HepG2 (cell line): ENCODE results near the gene LBR. TPM values are rescaled to one million over a fixed set of nuclear protein-coding genes. Genes with fewer than 3 reads are reported as not detected.
A peak's percentile ranks its signal among the peaks of the same experiment; 100 is the strongest.

Experiments used
- ATAD3A ChIP-seq: sonication (generic); formaldehyde crosslinking; IDR thresholded peaks from 2 replicates; pipeline ENCODE4 v1.4.0; 2020; ENCODE audit warnings: missing genetic modification reagents
- ATM ChIP-seq: fragments of 450-650 bp; IDR thresholded peaks from 2 replicates; pipeline ENCODE4 v1.7.1; 2017; ENCODE audit warnings: mild to moderate bottlenecking, borderline replicate concordance
- BATF2 ChIP-seq: sonication (generic); formaldehyde crosslinking; IDR thresholded peaks from 2 replicates; pipeline ENCODE4 v1.8.0; 2022; ENCODE audit warnings: mild to moderate bottlenecking, missing genetic modification reagents, moderate library complexity
- CREB1 ChIP-seq, 2 experiments: fragments of 450-650 bp in 1 of 2; IDR thresholded peaks; 2 replicates each; pipeline ENCODE4 v1.6.1; 2016 to 2017; ENCODE audit warnings: control low read depth in 1 of 2, mild to moderate bottlenecking in 1 of 2, missing compliant biosample characterization in 1 of 2, missing genetic modification characterization in 1 of 2
- ESRRA ChIP-seq: sonication (generic); formaldehyde crosslinking; IDR thresholded peaks from 2 replicates; pipeline ENCODE4 v1.5.1; 2020; ENCODE audit warnings: mild to moderate bottlenecking, low read depth, missing genetic modification reagents
- HMGA1 ChIP-seq: sonication (generic); formaldehyde crosslinking; conservative IDR thresholded peaks from 2 replicates; pipeline ENCODE4 v1.4.0; 2020; ENCODE audit warnings: missing genetic modification reagents
- HNRNPH1 ChIP-seq: fragments of 200-400 bp; formaldehyde crosslinking; optimal IDR thresholded peaks from 2 replicates; pipeline ENCODE3; 2017; ENCODE audit warnings: mild to moderate bottlenecking, low read depth, low read length
- HNRNPK ChIP-seq: fragments of 200-400 bp; formaldehyde crosslinking; IDR thresholded peaks from 2 replicates; pipeline ENCODE4 v1.6.1; 2018; ENCODE audit warnings: low read length, low read depth, moderate library complexity, mild to moderate bottlenecking; ENCODE audit not compliant: poor library complexity, severe bottlenecking
- KDM3A ChIP-seq: IDR thresholded peaks from 2 replicates; pipeline ENCODE4 v1.6.1; 2018; ENCODE audit warnings: low read depth, missing compliant biosample characterization
- KLF9 ChIP-seq: IDR thresholded peaks from 2 replicates; pipeline ENCODE4 v1.6.1; 2016; ENCODE audit warnings: low read depth
- MTA3 ChIP-seq: sonication (generic); formaldehyde crosslinking; IDR thresholded peaks from 2 replicates; pipeline ENCODE4 v1.4.0; 2020; ENCODE audit warnings: missing genetic modification reagents
- NPAS2 ChIP-seq: sonication (generic); formaldehyde crosslinking; IDR thresholded peaks from 2 replicates; pipeline ENCODE4 v1.8.0; 2022; ENCODE audit warnings: mild to moderate bottlenecking, missing genetic modification reagents, borderline replicate concordance
- NR2F2 ChIP-seq: IDR thresholded peaks from 2 replicates; pipeline ENCODE4 v1.6.1; 2012; ENCODE audit warnings: low read depth, inconsistent platforms, borderline replicate concordance
- NR3C1 ChIP-seq: sonication (generic); formaldehyde crosslinking; IDR thresholded peaks from 2 replicates; pipeline ENCODE4 v1.4.0; 2020; ENCODE audit warnings: missing genetic modification reagents
- POLR2AphosphoS5 ChIP-seq: IDR thresholded peaks from 2 replicates; pipeline ENCODE4 v1.6.1; 2012; ENCODE audit warnings: low read depth, low read length
- RNF2 ChIP-seq: fragments of 450-650 bp; conservative IDR thresholded peaks from 2 replicates; pipeline ENCODE4 v1.6.1; 2016; ENCODE audit warnings: low read depth
- SIN3B ChIP-seq: fragments of 150-350 bp; IDR thresholded peaks from 2 replicates; pipeline ENCODE4 v1.6.1; 2014; ENCODE audit warnings: low read length
- TSC22D2 ChIP-seq: sonication (generic); formaldehyde crosslinking; IDR thresholded peaks from 2 replicates; pipeline ENCODE4 v1.5.1; 2020; ENCODE audit warnings: missing genetic modification reagents, mild to moderate bottlenecking, borderline replicate concordance
- XRCC5 ChIP-seq: fragments of 200-400 bp; formaldehyde crosslinking; optimal IDR thresholded peaks from 2 replicates; pipeline ENCODE3; 2017; ENCODE audit warnings: mild to moderate bottlenecking, low read length
- ZBTB7B ChIP-seq: sonication (generic); formaldehyde crosslinking; IDR thresholded peaks from 2 replicates; pipeline ENCODE4 v1.4.0; 2020; ENCODE audit warnings: missing genetic modification reagents
- ZNF20 ChIP-seq: sonication (generic); formaldehyde crosslinking; IDR thresholded peaks from 2 replicates; pipeline ENCODE4 v1.4.0; 2020; ENCODE audit warnings: mild to moderate bottlenecking, moderate library complexity, missing genetic modification reagents
- ZNF24 ChIP-seq: fragments of 450-650 bp; IDR thresholded peaks from 2 replicates; pipeline ENCODE4 v1.6.1; 2017; ENCODE audit warnings: antibody characterized with exemption, mild to moderate bottlenecking
- ZNF253 ChIP-seq: sonication (generic); formaldehyde crosslinking; IDR thresholded peaks from 2 replicates; pipeline ENCODE4 v1.8.0; 2022; ENCODE audit warnings: mild to moderate bottlenecking, missing genetic modification reagents, borderline replicate concordance
- ZNF274 ChIP-seq: sonication (generic); formaldehyde crosslinking; IDR thresholded peaks from 2 replicates; pipeline ENCODE4 v1.5.1; 2020; ENCODE audit warnings: mild to moderate bottlenecking, missing genetic modification reagents
- ZNF337 ChIP-seq: sonication (generic); formaldehyde crosslinking; IDR thresholded peaks from 2 replicates; pipeline ENCODE4 v1.5.1; 2020; ENCODE audit warnings: missing genetic modification reagents, low read depth, mild to moderate bottlenecking, borderline replicate concordance
- ZNF33B ChIP-seq: sonication (generic); formaldehyde crosslinking; IDR thresholded peaks from 2 replicates; pipeline ENCODE4 v1.5.1; 2020; ENCODE audit warnings: mild to moderate bottlenecking, missing genetic modification reagents
- ZNF382 ChIP-seq: sonication (generic); formaldehyde crosslinking; IDR thresholded peaks from 2 replicates; pipeline ENCODE4 v1.5.0; 2020; ENCODE audit warnings: missing genetic modification reagents, mild to moderate bottlenecking, borderline replicate concordance
- ZNF510 ChIP-seq: sonication (generic); formaldehyde crosslinking; IDR thresholded peaks from 2 replicates; pipeline ENCODE4 v1.4.0; 2020; ENCODE audit warnings: low read depth, mild to moderate bottlenecking, missing genetic modification reagents
- ZNF619 ChIP-seq: sonication (generic); formaldehyde crosslinking; IDR thresholded peaks from 2 replicates; pipeline ENCODE4 v1.4.0; 2020; ENCODE audit warnings: mild to moderate bottlenecking, missing genetic modification reagents
- ZNF780A ChIP-seq: sonication (generic); formaldehyde crosslinking; IDR thresholded peaks from 2 replicates; pipeline ENCODE4 v1.8.0; 2022; ENCODE audit warnings: mild to moderate bottlenecking, missing genetic modification reagents, moderate library complexity
- ZNF792 ChIP-seq: IDR thresholded peaks from 2 replicates; pipeline ENCODE4 v1.6.1; 2016
- polyA plus RNA-seq, 8 experiments: library from polyadenylated mRNA; depleted of rRNA in 3 of 8; stranded (reverse) in 7 of 8; unstranded in 1 of 8; fragments of >200 nt; fragmentation: Illumina TruSeq in 4 of 8; extraction: Trizol in 4 of 8; gene quantifications; 2 replicates each; pipeline versions ENCODE4 v1.2.1 to v1.2.3, GENCODE V29; 2011 to 2016; ENCODE audit warnings: low read depth in 4 of 8, missing spikeins in 1 of 8, mixed read lengths in 1 of 8; ENCODE audit not compliant: insufficient read depth in 1 of 8
- total RNA-seq, 5 experiments: library from RNA; depleted of rRNA; stranded (reverse); fragments of >200 nt; fragmentation: Illumina TruSeq; extraction: Trizol; gene quantifications; 2 replicates each; pipeline ENCODE4 v1.2.3, GENCODE V29; 2016; ENCODE audit warnings: low read depth in 1 of 5

LBR gene
- total and polyA plus RNA-seq, 2 of the 13 experiments (the other 11 are each of a cell fraction or from before 2014, with no cell fraction given): 38.9 to 76.7 TPM

GRCh38 chr1:225428068-225428880 is 436 bp upstream of the LBR start (continued):
- TF ChIP-seq BATF2: no peak
- TF ChIP-seq ZNF792 (CRISPR knock-in tag): 0 out of 2 replicates have a peak, but pooled peaks have one; percentile 33
- TF ChIP-seq ZNF337 (CRISPR knock-in tag): no peak
- 0 out of 2 replicates have a peak, but pooled peaks have one; percentile 79 for TF ChIP-seq KDM3A (CRISPR knock-in tag)
- TF ChIP-seq ZNF24: no peak
- no peak for TF ChIP-seq KLF9 (CRISPR knock-in tag)
- no peak for TF ChIP-seq TSC22D2
- no peak for TF ChIP-seq NPAS2 (CRISPR knock-in tag)
- no peak for TF ChIP-seq HMGA1 (CRISPR knock-in tag)
- no peak for TF ChIP-seq ZNF382 (CRISPR knock-in tag)
- no peak for TF ChIP-seq ZNF20 (CRISPR knock-in tag)
- TF ChIP-seq ZNF619 (CRISPR knock-in tag): 0 out of 2 replicates have a peak, but pooled peaks have one; percentile 39
- TF ChIP-seq CREB1 (IDR thresholded peaks at IDR 0.05): peak; percentile 29; the same call in 1 of the 2 replicates
- TF ChIP-seq CREB1 (CRISPR knock-in tag; IDR thresholded peaks at IDR 0.05): no peak
- no peak for TF ChIP-seq ZNF253 (CRISPR knock-in tag)
- no peak for TF ChIP-seq MTA3 (CRISPR knock-in tag)
- no peak for TF ChIP-seq RNF2
- no peak; the same call in 1 of the 2 replicates for TF ChIP-seq ZBTB7B (CRISPR knock-in tag)
- peak; percentile 65; the same call in 1 of the 2 replicates for TF ChIP-seq ZNF274 (CRISPR knock-in tag)
- no peak for TF ChIP-seq HNRNPK
- no peak for TF ChIP-seq ATM
- peak; percentile 57; the same call in 1 of the 2 replicates for TF ChIP-seq POLR2AphosphoS5
- no peak for TF ChIP-seq ZNF33B
- TF ChIP-seq NR3C1: no peak
- peak; percentile 43 for TF ChIP-seq HNRNPH1
- TF ChIP-seq XRCC5: no peak
- TF ChIP-seq NR2F2: no peak
- no peak for TF ChIP-seq ZNF780A (CRISPR knock-in tag)
- 0 out of 2 replicates have a peak, but pooled peaks have one; percentile 54 for TF ChIP-seq ZNF510
- no peak for TF ChIP-seq SIN3B
- TF ChIP-seq ATAD3A (CRISPR knock-in tag): no peak
- no peak for TF ChIP-seq ESRRA
